ENCODE data around the gene SMARCA2.

The SMARCA2 gene

GRCh38 chr9:2179567-2179966 lies 164.4 kb downstream of the SMARCA2 start:
- DNase-seq, result no peak

GRCh38 chr9:2180154-2180553 lies 165.0 kb downstream of the SMARCA2 start:
- no peak for DNase-seq

GRCh38 chr9:2180704-2181103 lies 165.6 kb downstream of the SMARCA2 start:
- no peak for DNase-seq

DNA sequence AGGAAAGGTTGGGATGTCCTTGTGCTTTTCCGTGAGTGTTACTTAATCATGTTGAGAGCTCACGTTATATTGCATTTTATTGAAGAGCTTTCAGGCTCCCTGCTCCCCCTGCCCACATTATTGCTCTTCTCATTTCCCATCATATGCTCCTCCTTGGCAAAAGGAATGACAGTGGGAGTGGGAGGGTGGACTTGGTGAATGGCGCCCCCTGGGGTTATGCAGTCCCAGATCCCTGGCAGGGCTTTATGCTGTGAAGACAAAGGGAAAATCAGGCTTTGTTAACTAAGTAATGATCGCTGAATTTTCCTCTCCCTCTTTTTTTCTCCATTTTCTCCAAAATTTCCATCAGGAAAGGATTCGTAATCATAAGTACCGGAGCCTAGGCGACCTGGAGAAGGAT lies 166.6 kb downstream of the SMARCA2 start:
- no peak for DNase-seq

- DNase-seq, result no peak
Observed at GRCh38 chr9:2190939-2191608, 175.9 kb downstream of the SMARCA2 start.

DNA sequence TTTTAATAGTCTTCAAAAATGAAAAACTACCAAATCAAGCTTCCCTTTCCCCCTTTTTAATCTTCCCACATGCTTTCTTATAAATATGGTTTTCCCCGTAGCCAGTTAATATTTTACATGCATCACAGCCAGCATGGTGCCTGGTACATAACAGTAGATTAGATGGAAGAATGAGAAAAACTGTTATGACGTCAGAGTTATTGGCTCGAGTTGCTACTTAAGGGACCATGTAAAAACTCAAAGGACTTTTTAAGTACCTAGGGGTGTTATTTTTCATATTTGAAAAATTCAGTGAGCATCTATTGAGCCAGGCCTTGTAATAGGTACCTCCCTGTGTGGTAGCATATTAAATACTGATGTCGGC lies 176.4 kb downstream of the SMARCA2 start:
- no peak for DNase-seq

DNA sequence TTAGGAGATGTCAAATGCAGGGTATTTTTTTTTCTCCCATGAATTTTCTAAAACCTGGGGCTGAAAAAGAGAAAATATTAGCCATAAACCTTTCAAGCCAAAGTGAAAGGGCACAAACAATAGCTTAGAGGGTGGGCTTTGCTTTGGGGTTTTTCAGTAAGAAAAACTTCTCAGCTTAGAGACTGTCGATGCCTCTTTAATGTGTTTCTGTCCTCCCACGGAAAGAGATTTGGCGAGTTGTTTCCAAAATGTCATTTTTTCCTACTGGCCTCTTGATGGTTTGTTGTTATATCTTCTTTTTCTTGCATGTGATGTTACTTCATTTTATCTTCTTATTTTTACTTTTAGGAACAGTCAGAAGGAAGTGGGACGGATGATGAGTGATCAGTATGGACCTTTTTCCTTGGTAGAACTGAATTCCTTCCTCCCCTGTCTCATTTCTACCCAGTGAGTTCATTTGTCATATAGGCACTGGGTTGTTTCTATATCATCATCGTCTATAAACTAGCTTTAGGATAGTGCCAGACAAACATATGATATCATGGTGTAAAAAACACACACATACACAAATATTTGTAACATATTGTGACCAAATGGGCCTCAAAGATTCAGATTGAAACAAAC lies 177.3 kb downstream of the SMARCA2 start:
- DNase-seq, result no peak

DNA sequence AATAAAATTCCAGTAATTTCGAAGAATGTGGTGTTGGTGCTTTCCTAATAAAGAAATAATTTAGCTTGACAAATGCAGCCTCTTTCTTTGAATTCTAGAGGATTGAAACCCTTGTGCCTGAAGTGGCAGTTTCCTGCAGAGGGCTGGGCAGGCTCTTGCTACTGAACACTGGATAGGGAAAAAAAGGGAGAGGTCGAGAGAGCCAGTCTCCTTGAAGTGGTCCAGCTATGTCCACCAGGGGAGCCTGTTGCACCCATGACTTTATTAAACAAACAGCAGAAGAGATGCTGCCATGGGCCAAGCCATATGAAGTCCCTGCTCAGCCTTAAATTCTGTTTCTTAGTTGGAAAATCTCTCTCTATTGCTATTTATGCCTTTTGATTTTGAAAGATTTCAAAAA lies 178.4 kb downstream of the SMARCA2 start:
- no peak for DNase-seq

- no peak for DNase-seq
Observed at GRCh38 chr9:2195211-2195610, 180.1 kb downstream of the SMARCA2 start.

DNA sequence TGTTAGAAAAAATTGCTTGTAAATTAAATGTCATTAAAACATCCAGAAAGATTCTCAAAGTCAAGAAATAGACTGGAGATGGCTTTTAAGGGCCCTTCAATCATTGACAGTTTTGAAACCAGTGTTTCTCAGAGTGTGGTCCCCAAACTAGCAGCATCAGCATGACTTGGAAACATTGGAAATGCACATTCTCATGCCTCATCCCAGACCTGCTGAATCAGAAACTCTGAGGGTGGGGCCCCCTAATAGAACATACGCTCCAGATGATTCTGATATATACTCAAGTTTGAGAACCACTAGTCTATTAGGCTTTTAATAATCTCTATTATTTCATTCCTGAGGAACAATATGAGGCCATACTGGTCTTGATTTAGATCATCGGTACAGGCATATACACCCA lies 181.6 kb downstream of the SMARCA2 start:
- DNase-seq, result no peak

DNA sequence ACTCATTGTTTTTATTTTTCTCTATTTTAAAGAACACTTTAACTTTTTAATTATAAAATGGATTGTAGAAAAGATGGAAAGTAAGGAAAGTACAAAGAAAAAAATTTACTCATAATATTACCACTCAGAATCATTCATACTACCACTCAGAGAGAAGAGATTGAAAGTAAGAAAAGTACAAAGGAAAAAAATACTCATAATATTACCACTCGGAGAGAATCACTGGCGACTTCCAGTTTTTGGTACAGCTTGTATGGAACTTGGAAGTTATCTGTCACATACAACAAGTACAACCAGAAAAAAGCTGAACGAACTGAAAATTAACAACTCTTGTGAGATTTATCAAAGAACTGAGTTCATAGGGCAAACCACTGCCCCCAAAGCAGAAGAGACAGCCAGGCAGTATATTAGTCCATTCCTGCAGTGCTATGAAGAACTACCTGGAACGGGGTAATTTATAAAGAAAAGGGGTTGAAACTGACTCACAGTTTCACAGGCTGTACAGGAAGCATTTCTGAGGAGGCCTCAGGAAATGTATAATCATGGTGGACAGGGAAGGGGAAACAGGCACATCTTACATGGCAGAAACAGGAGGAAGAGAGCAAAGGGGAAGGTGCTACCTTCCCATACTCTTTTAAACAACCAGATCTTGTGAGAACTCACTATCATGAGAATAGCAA lies 183.9 kb downstream of the SMARCA2 start:
- no peak for DNase-seq

DNA sequence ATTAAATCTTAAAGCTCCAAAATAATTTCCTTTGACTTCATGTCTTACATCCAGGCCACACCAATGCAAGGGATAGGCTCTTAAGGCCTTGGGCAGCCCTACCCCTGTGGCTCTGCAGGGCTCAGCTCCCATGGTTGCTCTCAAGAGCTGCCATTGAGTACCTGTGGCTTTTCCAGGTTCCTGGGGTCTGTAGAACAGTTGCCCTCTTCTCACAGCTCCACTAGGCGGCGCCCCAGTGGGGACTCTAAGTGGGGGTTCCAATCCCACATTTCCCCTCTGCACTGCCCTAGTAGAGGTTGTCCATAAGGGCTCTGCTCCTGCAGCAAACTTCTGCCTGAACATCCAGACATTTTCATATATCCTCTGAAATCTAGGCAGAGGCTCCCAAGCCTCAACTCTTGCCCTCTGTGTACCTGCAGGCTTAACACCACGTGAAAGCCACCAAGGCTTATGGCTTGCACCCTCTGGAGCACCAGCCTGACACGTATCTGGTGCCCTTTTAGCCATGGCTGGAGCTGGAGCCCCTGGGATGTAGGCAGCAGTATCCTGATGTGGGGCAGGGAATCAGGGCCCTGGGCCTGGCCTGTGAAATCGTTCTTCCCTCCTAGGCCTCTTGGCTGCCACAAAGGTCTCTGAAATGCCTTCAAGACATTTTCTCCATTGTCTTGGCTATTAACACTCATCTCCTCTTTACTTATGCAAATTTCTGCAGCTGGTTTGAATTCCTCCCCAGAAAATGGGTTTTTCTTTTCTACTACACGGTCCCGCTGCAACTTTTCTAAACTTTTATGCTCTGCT lies 185.1 kb downstream of the SMARCA2 start:
- DNase-seq, result no peak

- no peak for DNase-seq
Observed at GRCh38 chr9:2208465-2208864, 193.3 kb downstream of the SMARCA2 start.

- no peak for DNase-seq
Observed at GRCh38 chr9:2208991-2209390, 193.8 kb downstream of the SMARCA2 start.

- no peak for DNase-seq
Observed at GRCh38 chr9:2209400-2209799, 194.3 kb downstream of the SMARCA2 start.

- DNase-seq, result no peak
Observed at GRCh38 chr9:2210201-2210600, 195.1 kb downstream of the SMARCA2 start.

GRCh38 chr9:2213830-2214468 lies 198.8 kb downstream of the SMARCA2 start:
- DNase-seq, result no peak

DNA sequence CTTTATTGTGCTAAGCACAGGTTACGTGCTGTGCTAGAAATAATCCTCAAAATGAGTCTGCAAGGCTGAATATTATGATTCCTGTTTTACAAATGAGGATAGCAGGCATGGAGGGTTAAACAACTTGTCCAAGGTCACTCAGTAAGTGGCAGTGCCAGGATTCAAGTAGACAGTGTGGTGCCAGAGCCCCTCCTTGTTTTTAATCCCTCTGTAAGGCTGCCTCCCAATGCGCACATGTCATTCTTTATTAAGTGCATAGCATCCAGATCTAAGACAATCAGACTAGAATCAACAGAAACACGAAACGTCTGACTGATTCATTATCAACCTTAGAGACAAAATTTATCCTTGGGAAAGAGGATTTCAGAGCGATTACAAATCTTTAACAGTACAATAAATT lies 199.6 kb downstream of the SMARCA2 start:
- no peak for DNase-seq

DNA sequence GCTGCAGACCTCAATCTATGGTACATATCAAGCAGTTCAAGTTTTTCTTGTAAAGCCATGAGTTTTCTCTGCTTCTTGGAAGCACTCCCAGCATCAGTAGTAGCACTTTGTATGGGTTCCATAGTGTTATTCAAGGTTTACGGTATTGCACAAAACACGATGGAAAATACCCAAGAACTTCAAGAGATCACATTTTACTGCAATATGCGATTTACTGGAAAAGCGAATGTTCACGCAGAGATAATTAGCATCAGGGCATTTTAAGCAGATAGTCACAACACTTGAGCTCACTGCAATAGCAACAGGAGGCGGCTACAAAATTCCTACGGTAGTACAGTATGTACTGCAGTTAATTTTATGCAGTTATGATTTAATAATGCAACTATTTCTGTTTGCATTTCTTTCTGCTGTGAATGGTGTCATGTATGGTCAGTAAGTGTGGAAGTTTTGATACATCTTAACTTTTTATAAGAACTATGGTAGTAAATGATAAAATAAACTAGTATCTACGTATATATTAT lies 200.8 kb downstream of the SMARCA2 start:
- DNase-seq, result no peak

DNA sequence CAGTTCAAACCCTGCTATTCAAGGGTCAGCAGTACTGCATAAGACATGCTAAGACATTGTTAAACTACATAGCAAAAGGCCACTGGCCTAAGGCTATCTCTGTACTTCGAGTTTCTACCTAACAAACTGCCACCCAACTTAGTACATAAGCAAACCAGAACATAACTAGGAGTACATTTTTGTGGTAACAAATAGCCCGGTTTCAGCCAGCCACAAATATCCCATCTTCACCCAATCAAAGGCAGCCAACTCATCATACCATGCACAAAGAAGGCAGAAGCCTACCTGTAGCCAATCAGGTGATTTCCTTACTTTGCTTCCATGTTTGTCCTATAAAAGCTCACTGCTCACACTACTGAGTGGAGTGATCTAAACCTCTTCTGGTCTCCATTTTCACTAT lies 201.4 kb downstream of the SMARCA2 start:
- no peak for DNase-seq

DNA sequence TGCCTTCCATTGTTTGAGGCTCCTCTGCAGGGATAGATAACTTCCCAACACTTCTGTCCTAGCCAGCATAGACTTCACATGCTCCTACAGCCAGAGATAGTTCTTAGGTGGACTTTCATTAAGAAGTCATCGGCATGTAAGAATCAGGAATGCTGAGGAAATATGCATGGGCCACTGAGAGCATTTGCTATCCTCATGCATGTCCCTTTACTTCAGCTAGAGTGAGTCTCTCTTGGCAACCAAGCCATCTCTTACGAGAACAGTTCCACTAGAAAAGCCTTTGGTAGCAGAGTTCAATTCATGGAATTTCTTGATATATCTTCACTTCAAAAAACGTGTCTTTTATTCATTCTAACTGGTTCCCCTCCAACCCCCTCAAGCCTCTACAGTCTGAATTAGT lies 202.4 kb downstream of the SMARCA2 start:
- no peak for DNase-seq

DNA sequence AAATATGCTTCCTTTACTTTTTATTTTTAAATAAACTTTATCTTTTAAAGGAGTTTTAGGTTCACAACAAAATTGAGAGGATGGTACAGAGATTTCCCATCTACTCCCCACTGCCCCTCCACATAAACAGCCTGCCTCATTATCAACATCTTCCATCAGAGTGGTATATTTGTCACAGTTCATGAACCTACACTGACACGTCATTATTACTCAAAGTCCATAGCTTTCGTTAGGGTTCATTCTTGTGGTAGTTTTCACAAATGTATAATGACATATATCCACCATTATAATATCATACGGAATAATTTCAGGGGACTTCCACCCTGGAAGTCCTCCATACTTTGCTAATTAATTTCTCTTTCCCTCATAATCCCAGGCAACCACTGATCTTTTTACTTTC lies 204.9 kb downstream of the SMARCA2 start:
- no peak for DNase-seq
